NB4 (cell line): ENCODE data around the gene SHPK.
A peak's percentile ranks its signal among the peaks of the same experiment; 100 is the strongest.

Experiments used
- DNase-seq: peaks from one replicate; pipeline ENCODE4 v3.0.0; 2010; ENCODE audit warnings: low read depth
- H3K4me3 ChIP-seq: one replicate; pipeline ENCODE4 v1.5.1; 2011; ENCODE audit warnings: mild to moderate bottlenecking, low read depth, low read length, moderate library complexity
- CTCF ChIP-seq: IDR thresholded peaks from one replicate; pipeline ENCODE4 v1.5.1; 2012; ENCODE audit warnings: low read depth, low read length
- MAX ChIP-seq: IDR thresholded peaks from 2 replicates; pipeline ENCODE4 v1.6.1; 2011; ENCODE audit warnings: low read depth, low read length
- MYC ChIP-seq: IDR thresholded peaks from 2 replicates; pipeline ENCODE4 v1.6.1; 2011; ENCODE audit warnings: low read depth, low read length
- POLR2A ChIP-seq: IDR thresholded peaks from 2 replicates; pipeline ENCODE4 v1.6.1; 2011; ENCODE audit warnings: mild to moderate bottlenecking; ENCODE audit not compliant: insufficient read length; ENCODE audit errors: extremely low read depth

The SHPK gene

GRCh38 chr17:3669548-3669947, 33.5 kb upstream of the SHPK start:
- H3K4me3 ChIP-seq = peak overlapping the region; percentile 80
- DNase-seq = no peak
- TF ChIP-seq CTCF = no peak
- TF ChIP-seq POLR2A = no peak
- no peak for TF ChIP-seq MYC
- no peak for TF ChIP-seq MAX

- TF ChIP-seq CTCF (no peak), MYC (no peak)
- DNase-seq = no peak
Measured at GRCh38 chr17:3669085-3669347, 33.0 kb upstream of the SHPK start.

GRCh38 chr17:3668279-3669084, 32.4 kb upstream of the SHPK start, which contains the start of the genes EMC6 and TAX1BP3:
Gene EMC6, plus strand, starts transcription at chr17:3668812. Its CDS starts 335 bp downstream, at chr17:3669147.
Gene TAX1BP3, minus strand, starts transcription at chr17:3668578. Its CDS starts 52 bp downstream, at chr17:3668526.
- TF ChIP-seq MYC = no peak
- no peak for TF ChIP-seq CTCF
- TF ChIP-seq MAX = peak; percentile 27
- TF ChIP-seq POLR2A = peak; percentile 84
- H3K4me3 ChIP-seq = peak within 1 kb of the TSS; percentile 80
- DNase-seq = peak; percentile 93

More at GRCh38 chr17:3669085-3669347, 33.0 kb upstream of the SHPK start:
- H3K4me3 ChIP-seq = peak overlapping the region; percentile 80

- TF ChIP-seq MAX (no peak), CTCF (no peak), POLR2A (no peak), MYC (no peak)
- H3K4me3 ChIP-seq = peak overlapping the region; percentile 58
- DNase-seq = peak; percentile 49
Measured at GRCh38 chr17:3667366-3668278, 31.6 kb upstream of the SHPK start.

GRCh38 chr17:3666516-3666915, 30.5 kb upstream of the SHPK start:
- no peak overlapping the region for H3K4me3 ChIP-seq
- TF ChIP-seq MAX (no peak), POLR2A (no peak), CTCF (no peak), MYC (no peak)
- no peak for DNase-seq

GRCh38 chr17:3665834-3666233, 29.8 kb upstream of the SHPK start:
- no peak for DNase-seq
- no peak for TF ChIP-seq CTCF
- no peak for TF ChIP-seq POLR2A
- no peak for TF ChIP-seq MYC

More at GRCh38 chr17:3665834-3666233, 29.8 kb upstream of the SHPK start:
- H3K4me3 ChIP-seq = no peak overlapping the region
